Type B pancreatic cell (in vitro differentiated cells): ENCODE measurements around the gene COL23A1. TPM values are rescaled to one million over a fixed set of nuclear protein-coding genes. Genes with fewer than 3 reads are reported as not detected.

ENCODE experiments used
- DNase-seq: peaks from one replicate; pipeline ENCODE4 v3.0.0; 2021; ENCODE audit warnings: mixed read lengths; ENCODE audit not compliant: unreplicated experiment; ENCODE audit errors: extremely low spot score
- H3K27ac Mint-ChIP-seq: 2 replicates; pipeline ENCODE4 v1.8.0; 2021; ENCODE audit warnings: mild to moderate bottlenecking, mixed read lengths
- H3K27me3 Mint-ChIP-seq: 2 replicates; pipeline ENCODE4 v1.8.0; 2021; ENCODE audit warnings: mixed read lengths
- H3K36me3 Mint-ChIP-seq: 2 replicates; pipeline ENCODE4 v1.8.0; 2021; ENCODE audit warnings: mixed read lengths
- H3K4me1 Mint-ChIP-seq: one replicate; pipeline ENCODE4 v1.8.0; 2021; ENCODE audit warnings: mixed read lengths; ENCODE audit not compliant: unreplicated experiment
- H3K4me3 Mint-ChIP-seq: 2 replicates; pipeline ENCODE4 v1.8.0; 2021; ENCODE audit warnings: mild to moderate bottlenecking, mixed read lengths
- H3K9me3 Mint-ChIP-seq: 2 replicates; pipeline ENCODE4 v1.8.0; 2021; ENCODE audit warnings: mixed read lengths
- CTCF ChIP-seq: fragments of 200-600 bp; sonication (generic); conservative IDR thresholded peaks from 2 replicates; pipeline ENCODE4 v1.5.0; 2021; ENCODE audit warnings: antibody characterized with exemption, mild to moderate bottlenecking
- total RNA-seq: library from RNA; stranded (reverse); gene quantifications from 2 replicates; pipeline ENCODE4 v1.2.1, GENCODE V29; 2021; ENCODE audit warnings: low replicate concordance

Gene COL23A1
- total RNA-seq, 1 donor from 2014 or later, result 15.5 TPM

GRCh38 chr5:178441486-178442270 lies 148.5 kb downstream of the COL23A1 start:
- DNase-seq, result peak; percentile 62
- H3K36me3 Mint-ChIP-seq, result no peaks in the 10 kb centered on the region
- no peak overlapping the region for H3K27ac Mint-ChIP-seq
- no peaks in the 10 kb centered on the region for H3K9me3 Mint-ChIP-seq
- H3K4me1 Mint-ChIP-seq, result peaks cover 19% of the 10 kb centered on the region
- TF ChIP-seq CTCF, result no peak
- H3K27me3 Mint-ChIP-seq, result no peaks in the 10 kb centered on the region
- no peak overlapping the region for H3K4me3 Mint-ChIP-seq

- Mint-ChIP-seq H3K9me3 (no peaks in the 10 kb centered on the region), H3K4me1 (peaks cover 27% of the 10 kb centered on the region)
- peak; percentile 48 for DNase-seq
These were observed 150.0 kb downstream of the COL23A1 start for GRCh38 chr5:178440181-178440580.

GRCh38 chr5:178439493-178440180 lies 150.6 kb downstream of the COL23A1 start:
- H3K36me3 Mint-ChIP-seq, result no peaks in the 10 kb centered on the region
- DNase-seq, result peak; percentile 18
- H3K4me1 Mint-ChIP-seq, result peaks cover 30% of the 10 kb centered on the region
- no peaks in the 10 kb centered on the region for H3K9me3 Mint-ChIP-seq
- H3K27ac Mint-ChIP-seq, result no peak overlapping the region
- TF ChIP-seq CTCF, result no peak
- H3K27me3 Mint-ChIP-seq, result no peaks in the 10 kb centered on the region
- no peak overlapping the region for H3K4me3 Mint-ChIP-seq

More at GRCh38 chr5:178440181-178440580, 150.0 kb downstream of the COL23A1 start:
- no peak overlapping the region for H3K27ac Mint-ChIP-seq
- no peaks in the 10 kb centered on the region for H3K27me3 Mint-ChIP-seq
- no peaks in the 10 kb centered on the region for H3K36me3 Mint-ChIP-seq
- TF ChIP-seq CTCF, result no peak
- H3K4me3 Mint-ChIP-seq, result no peak overlapping the region

- Mint-ChIP-seq H3K4me1 (peaks cover 34% of the 10 kb centered on the region), H3K4me3 (no peak overlapping the region), H3K27ac (no peak overlapping the region), H3K27me3 (no peaks in the 10 kb centered on the region), H3K36me3 (no peaks in the 10 kb centered on the region), H3K9me3 (no peaks in the 10 kb centered on the region)
- TF ChIP-seq CTCF, result no peak
- DNase-seq, result peak; percentile 45
These were observed 151.4 kb downstream of the COL23A1 start for GRCh38 chr5:178438796-178439195.

- Mint-ChIP-seq H3K27ac (no peak overlapping the region), H3K36me3 (no peaks in the 10 kb centered on the region), H3K4me3 (no peak overlapping the region), H3K27me3 (no peaks in the 10 kb centered on the region), H3K4me1 (peaks cover 36% of the 10 kb centered on the region), H3K9me3 (no peaks in the 10 kb centered on the region)
- peak; percentile 32 for DNase-seq
- no peak for TF ChIP-seq CTCF
These were observed 152.7 kb downstream of the COL23A1 start for GRCh38 chr5:178437386-178438075.
